HG03432 (cell line): ENCODE results near the gene FAM78A.

ENCODE experiments used
- ATAC-seq: cut with Tn5 transposase; IDR thresholded peaks from one replicate; pipeline ENCODE4 v1.9.1; 2021; ENCODE audit warnings: mild to moderate bottlenecking, moderate library complexity; ENCODE audit not compliant: unreplicated experiment

FAM78A gene

GRCh38 chr9:131303381-131304321 lies 27.3 kb upstream of the FAM78A start:
- ATAC-seq, result no peak

DNA sequence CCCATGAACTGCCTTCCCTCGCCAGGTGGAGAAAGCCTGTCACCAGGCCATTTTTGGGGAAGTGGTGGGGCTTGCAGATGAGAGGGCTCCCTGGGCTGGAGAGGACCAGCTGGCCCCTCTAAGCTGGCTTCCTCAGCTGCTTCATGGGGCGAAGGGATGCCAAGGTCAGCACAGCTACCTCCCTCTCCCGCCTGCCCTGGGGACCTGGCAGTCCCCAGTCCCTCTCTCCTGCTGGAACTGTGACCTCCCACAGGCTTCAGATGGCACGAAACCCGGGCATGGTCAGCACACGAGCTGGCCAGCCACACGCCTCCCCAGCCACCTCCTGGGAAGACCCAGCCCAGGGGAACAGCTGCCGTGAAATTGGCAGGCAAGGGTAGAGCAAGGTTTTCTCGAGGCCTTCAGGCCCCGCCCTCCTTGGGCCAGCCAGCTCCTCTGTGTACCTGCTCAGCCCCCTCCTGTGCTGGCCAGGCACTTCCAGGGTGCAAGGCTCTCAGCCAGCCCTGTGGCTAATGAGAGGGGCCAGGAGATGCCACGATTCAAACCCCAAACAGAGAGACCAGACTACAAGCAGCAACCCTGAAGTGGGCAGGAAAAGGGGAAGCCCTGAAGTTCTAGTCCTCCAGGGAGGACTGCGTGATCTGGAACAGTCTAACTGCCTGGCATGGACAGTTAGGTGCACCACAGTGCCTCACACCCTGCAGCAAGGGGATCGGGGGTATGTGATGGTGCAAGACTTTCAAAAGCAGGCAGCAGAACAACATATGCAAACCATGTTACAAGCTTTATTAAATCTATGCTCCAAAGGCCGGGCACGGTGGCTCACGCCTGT lies 26.1 kb upstream of the FAM78A start:
- no peak for ATAC-seq

- ATAC-seq, result no peak
These were observed 24.1 kb upstream of the FAM78A start for GRCh38 chr9:131300444-131300843.

DNA sequence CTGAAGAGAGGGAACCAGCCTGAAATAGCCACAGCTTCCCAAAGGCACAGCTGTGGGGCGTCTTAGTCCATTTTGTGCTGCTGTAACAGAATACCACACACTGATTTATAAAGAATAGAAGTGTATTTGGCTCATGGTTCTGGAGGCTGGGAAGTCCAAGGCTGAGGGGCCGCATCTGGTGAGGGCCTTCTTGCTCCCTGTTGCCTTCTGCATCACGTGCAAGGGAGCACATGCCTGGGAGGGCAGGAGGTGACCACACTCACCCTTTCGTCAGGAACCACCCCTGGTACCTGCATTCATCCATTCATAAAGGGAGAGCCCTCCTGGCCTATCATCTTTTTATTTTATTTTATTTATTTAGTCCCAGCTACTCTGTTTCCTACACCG lies 23.6 kb upstream of the FAM78A start:
- no peak for ATAC-seq

- no peak for ATAC-seq
These were observed 23.1 kb upstream of the FAM78A start for GRCh38 chr9:131299346-131299960.

DNA sequence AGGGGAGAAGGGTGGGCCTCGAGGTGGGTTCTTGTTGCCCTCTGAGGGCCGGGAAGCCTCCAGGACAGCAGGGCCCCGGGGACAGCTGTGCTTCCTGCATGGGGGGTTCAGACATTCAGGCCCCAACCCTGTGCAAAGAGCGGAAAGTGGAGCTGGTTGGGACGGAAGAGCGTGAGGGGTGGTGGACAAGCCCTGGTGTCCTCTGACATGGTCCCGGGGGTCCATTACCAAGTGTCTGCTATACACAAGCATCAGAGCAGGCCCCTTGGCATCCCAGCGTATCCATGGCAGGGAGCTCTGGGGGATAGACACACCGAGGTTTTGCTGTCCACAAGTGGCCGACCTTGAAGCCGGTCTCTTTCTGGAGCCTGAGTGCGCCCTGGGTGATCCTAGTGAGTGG lies 22.5 kb upstream of the FAM78A start:
- ATAC-seq, result no peak

- ATAC-seq, result no peak
These were observed 22.0 kb upstream of the FAM78A start for GRCh38 chr9:131298341-131298740.

- ATAC-seq, result no peak
These were observed 21.6 kb upstream of the FAM78A start for GRCh38 chr9:131297903-131298302.

GRCh38 chr9:131296906-131297500 lies 20.7 kb upstream of the FAM78A start:
- ATAC-seq, result no peak

GRCh38 chr9:131296460-131296859 lies 20.1 kb upstream of the FAM78A start:
- ATAC-seq, result no peak

DNA sequence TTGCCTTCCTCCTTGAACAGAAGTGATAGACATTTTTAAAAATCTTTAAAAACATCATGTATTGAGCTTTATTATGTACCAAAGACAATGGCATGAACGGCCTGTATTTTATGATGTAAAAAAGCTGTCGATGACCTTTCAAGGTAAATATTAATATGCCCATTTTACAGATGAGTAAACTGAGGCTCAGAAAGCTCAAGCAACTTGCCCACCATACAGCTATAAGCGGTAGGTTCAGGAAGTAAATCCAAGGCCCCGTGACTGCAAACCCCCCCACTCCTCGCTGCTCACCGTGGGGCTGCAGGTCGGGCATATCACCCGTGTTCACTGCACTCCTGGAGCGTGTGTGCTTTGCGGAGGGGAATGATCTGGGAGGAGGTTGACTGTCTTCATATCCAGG lies 16.6 kb upstream of the FAM78A start:
- no peak for ATAC-seq

- ATAC-seq, result no peak
These were observed 15.5 kb upstream of the FAM78A start for GRCh38 chr9:131291795-131292315.

DNA sequence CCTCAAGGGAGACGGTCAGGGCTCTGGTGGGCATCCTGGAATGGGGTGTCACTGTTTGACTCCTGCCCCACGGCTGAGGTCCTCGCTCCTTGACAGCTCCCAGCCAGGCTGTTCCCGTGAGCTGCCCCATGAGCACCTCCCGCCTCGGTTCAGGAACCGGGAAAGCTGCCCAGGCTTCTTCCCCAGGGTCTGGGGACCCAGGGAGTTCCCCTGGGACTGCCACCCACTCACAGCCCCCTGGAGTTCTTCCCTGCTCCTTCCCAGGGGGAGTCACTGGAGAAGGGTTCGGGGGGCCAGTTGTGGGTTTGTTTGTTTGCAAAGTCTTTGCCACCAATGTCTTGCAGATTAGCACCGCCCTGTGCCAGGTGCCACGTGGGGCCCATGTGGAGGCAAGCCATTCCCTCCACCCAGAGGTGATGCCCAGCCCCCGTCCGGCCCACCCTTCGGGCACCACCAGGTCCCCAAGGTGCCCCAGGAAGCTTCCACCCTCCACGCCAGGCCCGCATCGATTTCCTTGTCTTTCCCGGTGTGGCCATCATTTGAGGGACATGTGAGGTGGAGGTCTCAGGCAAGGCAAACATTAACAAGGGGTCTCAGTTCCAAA lies 14.6 kb upstream of the FAM78A start:
- no peak for ATAC-seq

DNA sequence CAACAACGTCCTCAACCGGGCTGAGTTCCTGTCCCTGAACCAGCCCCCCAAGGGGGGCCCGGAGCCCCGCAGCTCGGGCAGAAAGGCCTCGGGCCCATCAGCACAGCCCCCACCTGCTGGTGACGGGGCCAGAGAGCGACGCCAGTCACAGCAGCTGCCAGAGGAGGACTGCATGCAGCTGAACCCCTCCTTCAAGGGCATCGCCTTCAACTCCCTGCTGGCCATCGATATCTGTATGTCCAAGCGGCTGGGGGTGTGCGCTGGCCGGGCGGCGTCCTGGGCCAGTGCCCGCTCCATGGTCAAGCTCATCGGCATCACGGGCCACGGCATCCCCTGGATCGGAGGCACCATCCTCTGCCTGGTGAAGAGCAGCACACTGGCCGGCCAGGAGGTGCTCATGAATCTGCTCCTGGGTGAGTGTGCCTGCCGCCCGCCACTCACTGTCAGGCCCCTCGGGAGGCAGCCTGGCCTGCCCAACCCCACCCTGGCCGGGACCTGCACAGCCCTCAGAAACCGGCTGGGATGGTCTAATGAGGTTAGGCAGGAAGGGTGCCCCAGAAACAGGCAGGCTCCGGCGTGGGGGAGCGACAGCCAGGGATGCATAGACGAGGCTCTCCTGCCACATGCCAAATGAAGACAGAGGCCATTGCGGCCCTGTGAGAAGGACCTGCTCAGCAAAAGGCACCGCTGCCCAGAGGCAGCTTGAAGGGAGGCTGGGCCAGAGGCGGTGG lies 13.9 kb upstream of the FAM78A start:
- ATAC-seq, result no peak

DNA sequence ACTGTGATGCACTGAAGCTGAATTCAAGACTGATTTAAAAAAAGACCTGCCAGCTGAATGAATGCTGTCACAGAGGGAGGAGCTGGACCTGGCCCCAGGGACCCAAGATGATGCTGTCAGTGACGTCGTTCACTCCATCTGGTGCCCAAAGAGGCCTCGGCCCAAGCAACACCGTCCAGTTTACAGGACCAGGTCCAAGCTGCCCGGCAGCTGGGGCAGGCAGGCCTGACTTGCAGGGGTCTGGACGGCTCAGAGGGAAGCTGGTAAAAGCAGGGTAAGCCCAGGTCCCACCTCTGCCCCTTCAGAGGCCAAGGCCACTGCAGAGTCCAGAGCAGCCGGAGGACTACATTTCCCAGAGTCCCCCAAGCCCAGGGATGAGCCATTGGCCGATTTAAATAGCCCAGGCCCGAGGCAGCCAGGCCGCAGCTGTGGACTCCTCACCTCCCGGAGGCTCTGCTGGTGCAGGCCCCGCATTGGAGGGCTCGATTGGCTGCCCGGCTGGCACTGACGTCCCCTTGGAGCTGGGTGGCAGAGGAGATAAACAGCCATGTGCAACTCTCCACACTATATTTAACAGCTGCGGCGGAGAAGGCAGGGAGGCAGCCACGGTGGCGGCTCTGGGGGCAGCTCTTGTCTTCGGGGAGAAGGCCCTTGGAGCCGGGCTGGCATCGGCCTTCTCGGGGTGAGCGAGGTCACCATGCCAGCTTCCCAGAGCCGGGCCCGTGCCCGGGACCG lies 13.2 kb upstream of the FAM78A start, which contains the start of gene PLPP7:
TSS of gene PLPP7 (plus strand) at position 423 of the 735 bp plus-strand sequence. CDS start at position 698, 275 bp downstream.
- no peak for ATAC-seq

DNA sequence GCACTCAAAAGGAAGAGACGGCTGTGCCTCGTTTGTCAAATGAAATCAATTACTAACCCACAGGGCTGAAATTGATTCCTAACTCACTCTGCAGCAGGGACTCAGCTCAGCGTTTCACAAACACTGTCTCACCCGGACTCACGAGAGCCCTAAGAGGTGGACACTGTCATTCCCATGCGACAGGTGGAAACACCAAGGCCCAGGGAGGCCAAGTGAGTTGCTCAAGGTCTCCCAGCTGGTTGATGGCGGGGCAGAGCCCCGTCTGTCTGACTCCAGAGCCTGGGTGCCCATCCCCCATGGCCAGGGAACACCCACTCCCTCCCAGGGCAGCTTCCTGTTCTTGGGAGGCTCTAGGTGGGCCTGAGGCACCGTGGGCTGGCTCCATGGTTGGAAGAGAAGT lies 11.9 kb upstream of the FAM78A start:
- ATAC-seq, result no peak

GRCh38 chr9:131287359-131287758 lies 11.0 kb upstream of the FAM78A start:
- ATAC-seq, result no peak

GRCh38 chr9:131284856-131285255 lies 8.5 kb upstream of the FAM78A start:
- no peak for ATAC-seq
